ENCODE data around the gene SLAMF1.

SLAMF1 gene

DNA sequence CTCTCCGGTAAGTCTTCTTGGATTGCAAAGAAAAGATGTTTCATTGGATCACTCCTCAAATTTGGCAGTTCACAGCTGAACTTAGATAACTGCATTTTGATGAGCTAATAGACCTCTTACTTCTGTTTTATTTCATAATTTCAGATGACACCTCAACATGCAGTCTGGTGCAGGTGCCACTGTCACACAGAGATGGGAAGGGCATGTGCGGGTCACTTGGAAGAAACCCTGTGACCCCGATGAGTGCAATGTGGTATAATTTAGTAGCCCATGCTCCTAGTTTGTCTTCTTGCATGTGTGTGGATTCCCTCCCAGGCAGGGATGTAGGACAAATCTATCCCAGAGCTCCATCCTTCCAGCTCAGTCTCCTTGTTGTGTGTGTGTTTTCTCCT lies 481 bp upstream of the SLAMF1 start:
- H3K4me1 ChIP-seq (ENCODE audit: control insufficient read depth, insufficient read depth, low read length, poor library complexity, severe bottlenecking): peaks cover 15% of the 10 kb centered on the region
- H3K9me3 ChIP-seq (ENCODE audit: control insufficient read depth, low read length): peaks cover 2% of the 10 kb centered on the region
- 89 to 92% methylated on average over 2 of the region's 3 CpGs for WGBS, 2 experiments (ENCODE audit: insufficient coverage in 2 of 2)
- H3K4me3 ChIP-seq (ENCODE audit: extremely low read depth, insufficient read depth, low read length, poor library complexity, severe bottlenecking): no peak overlapping the region
- no peaks in the 10 kb centered on the region for H3K36me3 ChIP-seq (ENCODE audit: control insufficient read depth, insufficient read depth, low read length)
- H3K27ac ChIP-seq (ENCODE audit: low read depth, low read length, severe bottlenecking): no peak overlapping the region

DNA sequence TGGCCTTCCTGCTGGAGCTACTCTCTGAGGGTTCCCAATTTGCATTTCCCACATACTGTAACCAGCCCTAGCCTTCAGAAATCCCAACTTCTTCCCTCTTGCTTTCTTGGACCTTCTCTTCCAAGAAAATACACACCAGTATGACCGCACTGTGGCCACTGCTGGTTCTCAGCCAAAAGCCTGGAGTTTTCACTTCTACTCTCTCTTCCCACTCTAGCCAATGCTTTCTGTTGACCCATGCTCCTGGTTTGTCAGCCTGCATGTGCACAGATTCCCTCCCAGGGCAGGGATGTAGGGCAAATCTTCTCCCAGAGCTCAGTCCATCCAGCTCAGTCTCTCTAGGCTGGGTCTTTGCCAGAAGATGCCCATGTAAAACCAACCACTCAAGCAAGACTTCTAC lies 664 bp downstream of the SLAMF1 start:
- H3K4me1 ChIP-seq (ENCODE audit: control insufficient read depth, insufficient read depth, low read length, poor library complexity, severe bottlenecking): peaks cover 5% of the 10 kb centered on the region
- no peaks in the 10 kb centered on the region for H3K36me3 ChIP-seq (ENCODE audit: control insufficient read depth, insufficient read depth, low read length)
- H3K9me3 ChIP-seq (ENCODE audit: control insufficient read depth, low read length): peaks cover 2% of the 10 kb centered on the region
- no peak overlapping the region for H3K27ac ChIP-seq (ENCODE audit: low read depth, low read length, severe bottlenecking)
- 100% methylated on average over 1 of the region's 1 CpG for WGBS, 2 experiments (ENCODE audit: insufficient coverage in 2 of 2)
- no peak overlapping the region for H3K4me3 ChIP-seq (ENCODE audit: extremely low read depth, insufficient read depth, low read length, poor library complexity, severe bottlenecking)

GRCh38 chr1:160645386-160646130 lies 1.3 kb downstream of the SLAMF1 start:
- H3K9me3 ChIP-seq (ENCODE audit: control insufficient read depth, low read length): peaks cover 2% of the 10 kb centered on the region
- H3K36me3 ChIP-seq (ENCODE audit: control insufficient read depth, insufficient read depth, low read length): no peaks in the 10 kb centered on the region
- H3K27ac ChIP-seq (ENCODE audit: low read depth, low read length, severe bottlenecking): no peak overlapping the region
- H3K4me3 ChIP-seq (ENCODE audit: extremely low read depth, insufficient read depth, low read length, poor library complexity, severe bottlenecking): no peak overlapping the region
- no peaks in the 10 kb centered on the region for H3K4me1 ChIP-seq (ENCODE audit: control insufficient read depth, insufficient read depth, low read length, poor library complexity, severe bottlenecking)
- 93 to 95% methylated on average over 10 to 12 of the region's 13 CpGs for WGBS, 2 experiments (ENCODE audit: insufficient coverage in 2 of 2)

DNA sequence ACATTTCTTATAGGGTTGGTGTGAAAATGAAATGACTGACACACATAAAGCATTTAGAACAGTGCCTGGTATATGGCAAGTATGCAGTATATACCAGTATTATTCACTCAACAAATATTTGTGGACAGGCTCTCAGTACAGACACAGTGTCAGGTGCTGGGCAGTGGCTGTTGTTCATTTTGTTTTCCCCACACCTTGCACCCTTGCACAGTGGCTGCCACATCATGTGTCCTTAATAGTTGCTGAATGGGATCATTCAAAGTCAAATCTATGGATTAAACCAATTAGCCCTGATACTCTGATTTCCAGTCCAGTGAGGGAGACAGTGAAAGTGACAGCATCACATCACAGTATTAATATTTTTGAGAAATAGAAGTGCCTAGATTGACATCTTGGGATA lies 2.4 kb downstream of the SLAMF1 start:
- Histone ChIP-seq H3K4me3 (ENCODE audit: extremely low read depth, insufficient read depth, low read length, poor library complexity, severe bottlenecking) (no peak overlapping the region), H3K27ac (ENCODE audit: low read depth, low read length, severe bottlenecking) (no peak overlapping the region), H3K9me3 (ENCODE audit: control insufficient read depth, low read length) (peaks cover 2% of the 10 kb centered on the region), H3K4me1 (ENCODE audit: control insufficient read depth, insufficient read depth, low read length, poor library complexity, severe bottlenecking) (peaks cover 4% of the 10 kb centered on the region), H3K36me3 (ENCODE audit: control insufficient read depth, insufficient read depth, low read length) (no peaks in the 10 kb centered on the region)

DNA sequence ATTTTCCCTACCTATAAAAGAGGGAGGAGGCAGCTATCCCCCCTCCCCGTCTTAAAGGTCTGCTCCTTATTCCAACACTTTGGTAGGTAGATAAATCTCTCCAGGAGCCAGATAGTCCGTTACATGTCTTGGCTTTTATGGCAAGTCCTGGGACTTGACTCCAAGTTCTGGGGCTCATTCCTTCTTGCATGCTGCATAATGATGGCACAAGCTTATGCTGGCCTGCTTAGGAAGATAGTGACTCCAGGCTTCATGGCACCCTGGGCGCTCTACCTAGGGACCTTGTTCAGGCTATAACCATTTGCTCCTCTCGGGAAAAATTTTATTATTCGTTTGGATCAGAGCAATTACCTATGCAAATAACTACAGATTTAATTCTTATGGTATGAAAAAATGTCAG lies 3.7 kb downstream of the SLAMF1 start:
- Histone ChIP-seq H3K9me3 (ENCODE audit: control insufficient read depth, low read length) (no peaks in the 10 kb centered on the region), H3K4me1 (ENCODE audit: control insufficient read depth, insufficient read depth, low read length, poor library complexity, severe bottlenecking) (peaks cover 13% of the 10 kb centered on the region), H3K27ac (ENCODE audit: low read depth, low read length, severe bottlenecking) (no peak overlapping the region), H3K36me3 (ENCODE audit: control insufficient read depth, insufficient read depth, low read length) (no peaks in the 10 kb centered on the region), H3K4me3 (ENCODE audit: extremely low read depth, insufficient read depth, low read length, poor library complexity, severe bottlenecking) (no peak overlapping the region)
- 75 to 94% methylated on average over 2 of the region's 5 CpGs for WGBS, 2 experiments (ENCODE audit: insufficient coverage in 2 of 2)

DNA sequence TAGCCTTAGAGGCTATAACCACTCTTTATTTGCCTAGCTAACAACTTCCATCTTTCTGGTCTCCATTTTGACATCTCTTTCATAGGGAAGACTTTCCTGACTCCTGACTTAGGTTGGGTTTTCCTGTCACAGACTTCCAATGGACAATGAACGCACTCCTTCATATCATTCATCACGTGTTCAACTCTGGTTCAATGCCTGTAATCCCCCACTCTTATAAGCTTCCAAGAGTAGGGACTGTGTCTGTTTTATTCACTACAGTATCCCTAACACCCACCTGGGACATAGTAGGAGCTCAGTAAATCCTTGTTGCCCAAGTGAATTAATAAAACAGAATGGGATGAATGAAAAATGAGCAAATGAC lies 4.6 kb downstream of the SLAMF1 start:
- H3K27ac ChIP-seq (ENCODE audit: low read depth, low read length, severe bottlenecking): no peak overlapping the region
- H3K4me1 ChIP-seq (ENCODE audit: control insufficient read depth, insufficient read depth, low read length, poor library complexity, severe bottlenecking): peaks cover 22% of the 10 kb centered on the region
- H3K4me3 ChIP-seq (ENCODE audit: extremely low read depth, insufficient read depth, low read length, poor library complexity, severe bottlenecking): no peak overlapping the region
- 100% methylated on average over 2 of the region's 2 CpGs for WGBS, 2 experiments (ENCODE audit: insufficient coverage in 2 of 2)
- no peaks in the 10 kb centered on the region for H3K9me3 ChIP-seq (ENCODE audit: control insufficient read depth, low read length)
- no peaks in the 10 kb centered on the region for H3K36me3 ChIP-seq (ENCODE audit: control insufficient read depth, insufficient read depth, low read length)

DNA sequence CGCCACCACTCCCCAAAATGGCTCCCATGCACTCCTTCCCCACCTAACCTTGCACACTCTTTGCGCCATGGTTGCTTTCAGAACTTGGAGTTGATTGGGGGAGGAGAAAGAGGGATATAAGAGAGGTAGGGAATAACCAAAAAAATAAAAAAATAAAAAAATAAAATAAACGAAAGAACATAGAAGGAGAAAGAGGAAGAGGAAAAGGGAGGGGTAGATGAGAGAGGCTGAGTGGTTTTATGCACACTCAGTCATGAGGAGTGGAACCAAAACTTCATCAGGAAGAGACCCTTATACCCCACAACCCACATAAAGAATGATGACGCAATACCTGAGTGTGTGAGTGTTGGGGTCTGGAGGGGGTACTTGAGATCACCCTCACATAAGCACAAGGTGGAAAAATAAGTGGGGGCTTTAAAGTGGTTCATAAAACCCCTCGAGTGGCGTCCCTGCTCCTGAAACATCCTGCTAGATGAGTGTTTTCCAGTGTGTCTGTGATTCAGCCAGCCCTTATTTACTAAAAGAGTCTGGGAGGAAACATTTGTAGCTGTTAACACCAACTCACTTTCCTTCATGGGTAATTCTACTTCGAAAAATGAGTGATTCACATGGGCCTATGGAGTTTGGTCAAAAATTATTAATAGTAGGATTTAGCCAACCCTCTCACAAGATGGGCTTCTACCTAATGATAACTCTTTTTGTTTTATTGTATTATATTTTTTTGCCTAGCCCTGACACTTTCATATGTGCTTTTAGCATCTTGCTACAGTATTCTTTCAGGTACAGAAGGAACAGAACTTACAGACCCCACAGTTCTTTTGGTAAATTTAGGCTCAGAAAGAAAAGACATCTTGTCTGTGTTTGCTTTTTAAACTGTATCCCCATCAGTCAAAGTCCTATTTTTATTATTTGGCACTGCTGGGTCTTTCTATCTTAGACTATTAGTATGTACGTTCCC lies 5.2 kb downstream of the SLAMF1 start:
- Histone ChIP-seq H3K9me3 (ENCODE audit: control insufficient read depth, low read length) (no peaks in the 10 kb centered on the region), H3K36me3 (ENCODE audit: control insufficient read depth, insufficient read depth, low read length) (no peaks in the 10 kb centered on the region), H3K4me1 (ENCODE audit: control insufficient read depth, insufficient read depth, low read length, poor library complexity, severe bottlenecking) (peaks cover 28% of the 10 kb centered on the region), H3K27ac (ENCODE audit: low read depth, low read length, severe bottlenecking) (no peak overlapping the region), H3K4me3 (ENCODE audit: extremely low read depth, insufficient read depth, low read length, poor library complexity, severe bottlenecking) (no peak overlapping the region)
- 87% methylated on average over 3 of the region's 8 CpGs; no CpG with 5 or more reads in 1 of the 2 experiments for whole genome bisulfite sequencing, 2 experiments (ENCODE audit: insufficient coverage in 2 of 2)

GRCh38 chr1:160640359-160641123 lies 6.3 kb downstream of the SLAMF1 start:
- 93 to 100% methylated on average over 1 to 2 of the region's 2 CpGs for WGBS, 2 experiments (ENCODE audit: insufficient coverage in 2 of 2)
- Histone ChIP-seq H3K9me3 (ENCODE audit: control insufficient read depth, low read length) (no peaks in the 10 kb centered on the region), H3K27ac (ENCODE audit: low read depth, low read length, severe bottlenecking) (no peak overlapping the region), H3K4me3 (ENCODE audit: extremely low read depth, insufficient read depth, low read length, poor library complexity, severe bottlenecking) (no peak overlapping the region), H3K4me1 (ENCODE audit: control insufficient read depth, insufficient read depth, low read length, poor library complexity, severe bottlenecking) (peaks cover 38% of the 10 kb centered on the region), H3K36me3 (ENCODE audit: control insufficient read depth, insufficient read depth, low read length) (no peaks in the 10 kb centered on the region)

DNA sequence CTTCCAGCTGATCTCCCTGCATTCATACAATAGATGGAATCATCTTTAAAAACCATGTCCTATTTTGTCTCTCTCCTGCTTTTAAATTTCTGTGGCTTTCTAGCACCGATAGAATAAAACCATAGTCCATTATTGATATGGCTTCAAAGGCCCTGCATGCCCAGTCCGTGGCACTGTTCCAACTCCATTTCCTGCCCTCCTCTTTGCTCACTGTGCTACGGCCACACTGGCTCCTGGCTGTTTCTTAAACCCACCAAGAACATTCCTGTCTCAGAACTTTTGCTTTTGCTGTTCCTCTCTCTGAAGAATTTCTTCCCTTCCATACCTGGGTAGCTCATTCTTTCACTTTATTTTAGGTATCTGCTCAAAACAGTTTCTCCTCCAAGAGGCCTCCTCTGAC lies 7.2 kb downstream of the SLAMF1 start:
- H3K36me3 ChIP-seq (ENCODE audit: control insufficient read depth, insufficient read depth, low read length): no peaks in the 10 kb centered on the region
- peaks cover 38% of the 10 kb centered on the region for H3K4me1 ChIP-seq (ENCODE audit: control insufficient read depth, insufficient read depth, low read length, poor library complexity, severe bottlenecking)
- H3K27ac ChIP-seq (ENCODE audit: low read depth, low read length, severe bottlenecking): no peak overlapping the region
- no peak overlapping the region for H3K4me3 ChIP-seq (ENCODE audit: extremely low read depth, insufficient read depth, low read length, poor library complexity, severe bottlenecking)
- H3K9me3 ChIP-seq (ENCODE audit: control insufficient read depth, low read length): no peaks in the 10 kb centered on the region
- 87 to 98% methylated on average over 3 of the region's 3 CpGs for WGBS, 2 experiments (ENCODE audit: insufficient coverage in 2 of 2)

DNA sequence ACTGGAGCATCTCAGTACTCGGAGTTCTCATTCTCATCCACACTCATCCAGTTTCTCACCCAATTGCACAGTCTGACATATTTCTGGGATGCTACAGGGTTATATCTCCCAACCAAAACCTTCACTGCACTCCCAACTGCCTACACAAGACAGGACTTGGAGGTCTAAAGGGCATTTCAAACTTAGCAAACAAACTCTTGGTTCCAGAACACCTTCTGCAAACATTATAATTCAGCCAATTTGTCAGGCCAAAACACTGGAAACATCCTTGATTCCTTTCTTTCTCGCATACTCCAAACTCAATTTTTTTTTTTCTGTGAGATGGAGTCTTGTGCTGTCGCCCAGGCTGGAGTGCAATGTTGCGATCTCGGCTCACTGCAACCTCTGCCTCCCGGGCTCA lies 7.9 kb downstream of the SLAMF1 start:
- Histone ChIP-seq H3K36me3 (ENCODE audit: control insufficient read depth, insufficient read depth, low read length) (no peaks in the 10 kb centered on the region), H3K9me3 (ENCODE audit: control insufficient read depth, low read length) (no peaks in the 10 kb centered on the region), H3K4me3 (ENCODE audit: extremely low read depth, insufficient read depth, low read length, poor library complexity, severe bottlenecking) (no peak overlapping the region), H3K27ac (ENCODE audit: low read depth, low read length, severe bottlenecking) (no peak overlapping the region), H3K4me1 (ENCODE audit: control insufficient read depth, insufficient read depth, low read length, poor library complexity, severe bottlenecking) (peaks cover 38% of the 10 kb centered on the region)
- 92% methylated on average over 6 of the region's 6 CpGs for WGBS, 2 experiments (ENCODE audit: insufficient coverage in 2 of 2)

Measured in mesodermal cell (in vitro differentiated cells).